WTC11 (cell line): ENCODE measurements around the gene SAMD8.

Source experiments
- CREB1 ChIP-seq: sonication (generic); formaldehyde crosslinking; IDR thresholded peaks from 2 replicates; pipeline ENCODE4 v1.8.0; 2023; ENCODE audit warnings: mild to moderate bottlenecking, missing genetic modification reagents
- CTCF ChIP-seq: fragments of 200-600 bp; IDR thresholded peaks from 2 replicates; pipeline ENCODE4 v1.8.0; 2022; ENCODE audit warnings: antibody characterized with exemption
- NR3C1 ChIP-seq: sonication (generic); formaldehyde crosslinking; conservative IDR thresholded peaks from 2 replicates; pipeline ENCODE4 v1.8.1; 2023; ENCODE audit warnings: low read depth, mild to moderate bottlenecking, missing genetic modification reagents

GRCh38 chr10:75088640-75089039 is 22.8 kb upstream of the SAMD8 start:
- TF ChIP-seq NR3C1 (CRISPR knock-in tag) (no peak), CREB1 (CRISPR knock-in tag) (no peak), CTCF (no peak)
